Putamen (tissue), 1 donor: ENCODE results near the gene HOMER3.

ENCODE experiments used
- DNase-seq: peaks from one replicate; pipeline ENCODE4 v3.0.0-alpha.2; 2016; ENCODE audit warnings: low spot score

HOMER3 gene

GRCh38 chr19:18940769-18941627 is at the start of gene HOMER3:
Gene HOMER3 (minus strand): TSS chr19:18941217. CDS start chr19:18938982, 2,235 bp downstream.
- DNase-seq: peak; percentile 76

- DNase-seq: no peak
These were observed 49.2 kb upstream of the HOMER3 start for GRCh38 chr19:18990128-18990708.

- no peak for DNase-seq
These were observed 48.3 kb upstream of the HOMER3 start for GRCh38 chr19:18989316-18989715.

GRCh38 chr19:18987456-18987855 is 46.4 kb upstream of the HOMER3 start:
- DNase-seq: no peak

GRCh38 chr19:18985257-18985656 is 44.2 kb upstream of the HOMER3 start:
- DNase-seq: peak; percentile 62

GRCh38 chr19:18984251-18984650 is 43.2 kb upstream of the HOMER3 start:
- no peak for DNase-seq

GRCh38 chr19:18982669-18983068 is 41.7 kb upstream of the HOMER3 start:
- DNase-seq: no peak

GRCh38 chr19:18980432-18981020 is 39.5 kb upstream of the HOMER3 start:
- no peak for DNase-seq

- no peak for DNase-seq
These were observed 37.6 kb upstream of the HOMER3 start for GRCh38 chr19:18978616-18979015.

- DNase-seq: no peak
These were observed 34.9 kb upstream of the HOMER3 start for GRCh38 chr19:18975869-18976268.

- no peak for DNase-seq
These were observed 34.0 kb upstream of the HOMER3 start for GRCh38 chr19:18975011-18975410.

- no peak for DNase-seq
These were observed 31.8 kb upstream of the HOMER3 start for GRCh38 chr19:18972851-18973250.

- no peak for DNase-seq
These were observed 31.3 kb upstream of the HOMER3 start for GRCh38 chr19:18972301-18972811.

GRCh38 chr19:18969931-18970659 is 29.1 kb upstream of the HOMER3 start:
- DNase-seq: no peak

- DNase-seq: no peak
These were observed 26.5 kb upstream of the HOMER3 start for GRCh38 chr19:18967358-18968146.

- DNase-seq: no peak
These were observed 25.3 kb upstream of the HOMER3 start for GRCh38 chr19:18966307-18966706.

GRCh38 chr19:18964121-18964520 is 23.1 kb upstream of the HOMER3 start:
- no peak for DNase-seq

- no peak for DNase-seq
These were observed 21.0 kb upstream of the HOMER3 start for GRCh38 chr19:18961767-18962620.

- no peak for DNase-seq
These were observed 19.4 kb upstream of the HOMER3 start for GRCh38 chr19:18960370-18960769.

- DNase-seq: no peak
These were observed 14.0 kb upstream of the HOMER3 start for GRCh38 chr19:18955042-18955441.
